Cardiac muscle cell (in vitro differentiated cells and primary cell): ENCODE data around the gene CCDC30. TPM values are rescaled to one million over a fixed set of nuclear protein-coding genes. Genes with fewer than 3 reads are reported as not detected.
"Not testable (repeated sequence)": the region's sequence is repeated elsewhere in the genome, so short reads cannot be mapped to it uniquely, and the experiment has no call there.

Experiments used
- DNase-seq, 2 donors: peaks; one replicate each; pipeline versions ENCODE4 v3.0.0 to v3.0.0-alpha.2; 2010 to 2017; ENCODE audit warnings: low read depth in 1 of 2, low spot score in 1 of 2
- H3K27ac ChIP-seq: fragments of 200-600 bp; sonication (generic); 2 replicates; pipeline ENCODE4 v1.5.1; 2016
- H3K27me3 ChIP-seq: fragments of 200-600 bp; sonication (generic); 2 replicates; pipeline ENCODE4 v1.6.0; 2016; ENCODE audit warnings: control low read depth
- H3K36me3 ChIP-seq: fragments of 200-600 bp; sonication (generic); 2 replicates; pipeline ENCODE4 v1.5.1; 2016; ENCODE audit warnings: control low read depth
- H3K4me1 ChIP-seq: fragments of 200-600 bp; sonication (generic); 2 replicates; pipeline ENCODE4 v1.8.1; 2017; ENCODE audit warnings: low read depth, mild to moderate bottlenecking, mixed run types
- H3K4me3 ChIP-seq: fragments of 200-600 bp; sonication (generic); 2 replicates; pipeline ENCODE4 v1.5.1; 2016; ENCODE audit warnings: mild to moderate bottlenecking
- H3K9me3 ChIP-seq: fragments of 200-600 bp; sonication (generic); 2 replicates; pipeline ENCODE4 v1.5.1; 2017; ENCODE audit warnings: low read depth, mild to moderate bottlenecking, control low read depth
- CTCF ChIP-seq: IDR thresholded peaks from 2 replicates; pipeline ENCODE4 v1.5.1; 2012; ENCODE audit warnings: low read depth, mild to moderate bottlenecking, low read length
- polyA plus RNA-seq: library from polyadenylated mRNA; unstranded; fragments of >200 nt; fragmentation: Nextera tagmentation; extraction: Ambion mirVana; gene quantifications from 2 replicates; pipeline ENCODE4 v1.2.1, GENCODE V29; 2016
- total RNA-seq: library from RNA; depleted of rRNA; stranded (reverse); fragments of >200 nt; gene quantifications from 2 replicates; pipeline ENCODE4 v1.2.3, GENCODE V29; 2016

Gene CCDC30
- total and polyA plus RNA-seq, 2 experiments from 2014 or later, result 1.8 to 4.2 TPM

- H3K36me3 ChIP-seq, result no peaks in the 10 kb centered on the region
- H3K27ac ChIP-seq, result no peak overlapping the region
- TF ChIP-seq CTCF, result no peak
- H3K27me3 ChIP-seq, result no peaks in the 10 kb centered on the region
- DNase-seq, result no peak
- no peaks in the 10 kb centered on the region for H3K9me3 ChIP-seq
- H3K4me1 ChIP-seq, result peaks cover 24% of the 10 kb centered on the region
- H3K4me3 ChIP-seq, result no peak overlapping the region
Measured at GRCh38 chr1:42680055-42680454, 217.0 kb downstream of the CCDC30 start.

GRCh38 chr1:42680921-42681683 lies 218.0 kb downstream of the CCDC30 start:
- Histone ChIP-seq H3K27me3 (no peaks in the 10 kb centered on the region), H3K4me1 (peaks cover 35% of the 10 kb centered on the region), H3K4me3 (peak overlapping the region; percentile 94), H3K36me3 (no peaks in the 10 kb centered on the region), H3K27ac (peak overlapping the region; percentile 95), H3K9me3 (no peaks in the 10 kb centered on the region)
- no peak for TF ChIP-seq CTCF
- peak; percentile 13 to 32 for DNase-seq

- Histone ChIP-seq H3K36me3 (no peaks in the 10 kb centered on the region), H3K9me3 (no peaks in the 10 kb centered on the region), H3K4me1 (peaks cover 43% of the 10 kb centered on the region), H3K4me3 (peak within 1 kb of the TSS; percentile 94), H3K27me3 (no peaks in the 10 kb centered on the region), H3K27ac (peak within 1 kb of the TSS; percentile 95)
- peak; percentile 99 for DNase-seq
- no peak for TF ChIP-seq CTCF
Measured at GRCh38 chr1:42681741-42682483, 218.8 kb downstream of the CCDC30 start, which contains the start of gene YBX1. Gene YBX1, plus strand, starts transcription at chr1:42682418. Its CDS starts 148 bp downstream, at chr1:42682566.

- Histone ChIP-seq H3K4me1 (peaks cover 48% of the 10 kb centered on the region), H3K4me3 (peak overlapping the region; percentile 94), H3K27ac (peak overlapping the region; percentile 90)
- H3K27me3 ChIP-seq, DNase-seq, H3K36me3 ChIP-seq, H3K9me3 ChIP-seq: not testable (repeated sequence)
Measured at GRCh38 chr1:42682484-42682738, 219.3 kb downstream of the CCDC30 start.

GRCh38 chr1:42682739-42683531 lies 219.8 kb downstream of the CCDC30 start:
- Histone ChIP-seq H3K36me3 (no peaks in the 10 kb centered on the region), H3K27me3 (no peaks in the 10 kb centered on the region), H3K4me1 (peaks cover 50% of the 10 kb centered on the region), H3K9me3 (no peaks in the 10 kb centered on the region), H3K4me3 (peak overlapping the region; percentile 94), H3K27ac (peak overlapping the region; percentile 90)
- peak; percentile 77 to 78 for DNase-seq
- TF ChIP-seq CTCF, result no peak
